Astrocyte (in vitro differentiated cells and primary cell): ENCODE results near the gene CAND1. TPM values are rescaled to one million over a fixed set of nuclear protein-coding genes. Genes with fewer than 3 reads are reported as not detected.

ENCODE experiments used
- DNase-seq: peaks from one replicate; pipeline ENCODE4 v3.0.0-alpha.2; 2010; ENCODE audit warnings: low read depth
- FAIRE-seq: peaks from 2 replicates; lab custom pipeline; 2011; peaks lifted over from hg19 to GRCh38; lab: Jason Lieb, UNC
- H2AFZ ChIP-seq: 2 replicates; pipeline ENCODE4 v1.6.0; 2012; ENCODE audit warnings: low read depth, low read length, inconsistent platforms
- H3K27ac ChIP-seq: 2 replicates; pipeline ENCODE4 v1.5.1; 2011; ENCODE audit warnings: low read depth, low read length, inconsistent platforms
- H3K27me3 ChIP-seq: 2 replicates; pipeline ENCODE4 v1.6.0; 2011; ENCODE audit warnings: low read length, inconsistent platforms; ENCODE audit not compliant: insufficient read depth
- H3K36me3 ChIP-seq: 2 replicates; pipeline ENCODE4 v1.5.1; 2011; ENCODE audit warnings: low read length, inconsistent platforms; ENCODE audit not compliant: insufficient read depth
- H3K4me1 ChIP-seq: 2 replicates; pipeline ENCODE4 v1.5.1; 2011; ENCODE audit warnings: low read length, inconsistent platforms; ENCODE audit not compliant: insufficient read depth
- H3K4me2 ChIP-seq: 2 replicates; pipeline ENCODE4 v1.6.0; 2012; ENCODE audit warnings: low read length, inconsistent platforms
- H3K4me3 ChIP-seq: 2 replicates; pipeline ENCODE4 v1.5.1; 2011; ENCODE audit warnings: low read depth, mild to moderate bottlenecking, low read length, inconsistent platforms; ENCODE audit not compliant: insufficient read depth
- H3K79me2 ChIP-seq: 2 replicates; pipeline ENCODE4 v1.6.0; 2012; ENCODE audit warnings: mild to moderate bottlenecking, low read length, inconsistent platforms; ENCODE audit not compliant: insufficient read depth
- H3K9ac ChIP-seq: 2 replicates; pipeline ENCODE4 v1.6.0; 2012; ENCODE audit warnings: mild to moderate bottlenecking, low read length, inconsistent platforms
- H3K9me3 ChIP-seq: 2 replicates; pipeline ENCODE4 v1.5.1; 2012; ENCODE audit warnings: low read depth, mild to moderate bottlenecking, low read length, inconsistent platforms; ENCODE audit not compliant: insufficient read depth
- H4K20me1 ChIP-seq: 2 replicates; pipeline ENCODE4 v1.6.0; 2012; ENCODE audit warnings: low read length, inconsistent platforms; ENCODE audit not compliant: insufficient read depth
- H3K27ac Mint-ChIP-seq: one replicate; pipeline ENCODE4 v1.8.0; 2021; ENCODE audit warnings: mild to moderate bottlenecking, mixed read lengths; ENCODE audit not compliant: unreplicated experiment
- H3K27me3 Mint-ChIP-seq: one replicate; pipeline ENCODE4 v1.8.0; 2021; ENCODE audit warnings: low read depth, mixed read lengths; ENCODE audit not compliant: unreplicated experiment
- H3K36me3 Mint-ChIP-seq: one replicate; pipeline ENCODE4 v1.8.0; 2021; ENCODE audit warnings: low read depth, mixed read lengths; ENCODE audit not compliant: unreplicated experiment
- H3K4me1 Mint-ChIP-seq: one replicate; pipeline ENCODE4 v1.8.0; 2021; ENCODE audit warnings: low read depth, mixed read lengths; ENCODE audit not compliant: unreplicated experiment
- H3K4me3 Mint-ChIP-seq: one replicate; pipeline ENCODE4 v1.8.0; 2021; ENCODE audit warnings: mild to moderate bottlenecking, moderate library complexity, mixed read lengths; ENCODE audit not compliant: unreplicated experiment
- H3K9me3 Mint-ChIP-seq: one replicate; pipeline ENCODE4 v1.8.0; 2021; ENCODE audit warnings: mild to moderate bottlenecking, mixed read lengths; ENCODE audit not compliant: unreplicated experiment
- CTCF ChIP-seq: IDR thresholded peaks from 2 replicates; pipeline ENCODE4 v1.5.1; 2011; ENCODE audit warnings: low read depth, mild to moderate bottlenecking, inconsistent platforms, low read length, moderate library complexity; ENCODE audit not compliant: insufficient read depth
- EZH2 ChIP-seq: IDR thresholded peaks from 2 replicates; pipeline ENCODE4 v1.6.1; 2012; ENCODE audit warnings: mild to moderate bottlenecking, low read length, inconsistent platforms; ENCODE audit not compliant: insufficient read depth
- total RNA-seq: library from RNA; stranded (reverse); gene quantifications from 2 replicates; pipeline ENCODE4 v1.2.1, GENCODE V29; 2021

The CAND1 gene
- total RNA-seq, 1 donor from 2014 or later, result 176 TPM

- FAIRE-seq (no peak), DNase-seq (peak; percentile 8)
- H3K9me3 ChIP-seq, result no peaks in the 10 kb centered on the region
- no peaks in the 10 kb centered on the region for H3K27me3 Mint-ChIP-seq
- H3K9ac ChIP-seq, result no peak overlapping the region
- H3K4me3 ChIP-seq, result no peak overlapping the region
- H3K36me3 ChIP-seq, result no peaks in the 10 kb centered on the region
- TF ChIP-seq EZH2 (no peak), CTCF (no peak)
- H3K4me1 Mint-ChIP-seq, result peaks cover 40% of the 10 kb centered on the region
- H3K36me3 Mint-ChIP-seq, result no peaks in the 10 kb centered on the region
- H3K27ac ChIP-seq, result no peak overlapping the region
- H3K4me2 ChIP-seq, result no peak overlapping the region
- H3K4me3 Mint-ChIP-seq, result no peak overlapping the region
- peaks cover 99% of the 10 kb centered on the region for H3K79me2 ChIP-seq
- H3K27ac Mint-ChIP-seq, result no peak overlapping the region
- H2AFZ ChIP-seq, result no peak overlapping the region
- H3K9me3 Mint-ChIP-seq, result no peaks in the 10 kb centered on the region
- H3K4me1 ChIP-seq, result peaks cover 10% of the 10 kb centered on the region
- H3K27me3 ChIP-seq, result no peaks in the 10 kb centered on the region
- peaks cover 96% of the 10 kb centered on the region for H4K20me1 ChIP-seq
Observed at GRCh38 chr12:67276421-67276820, 7.3 kb downstream of the CAND1 start.

GRCh38 chr12:67279637-67280036 is 10.5 kb downstream of the CAND1 start:
- Histone ChIP-seq H3K27me3 (no peaks in the 10 kb centered on the region), H3K4me2 (no peak overlapping the region), H3K4me1 (peaks cover 6% of the 10 kb centered on the region), H3K27ac (no peak overlapping the region), H3K9ac (no peak overlapping the region), H3K9me3 (no peaks in the 10 kb centered on the region), H2AFZ (no peak overlapping the region), H4K20me1 (peaks cover 74% of the 10 kb centered on the region), H3K4me3 (no peak overlapping the region), H3K36me3 (peaks cover 5% of the 10 kb centered on the region), H3K79me2 (peaks cover 98% of the 10 kb centered on the region)
- TF ChIP-seq EZH2 (no peak), CTCF (no peak)
- Mint-ChIP-seq H3K36me3 (peaks cover under 1% of the 10 kb centered on the region), H3K4me1 (peaks cover 33% of the 10 kb centered on the region), H3K27me3 (no peaks in the 10 kb centered on the region), H3K9me3 (no peaks in the 10 kb centered on the region), H3K27ac (no peak overlapping the region), H3K4me3 (no peak overlapping the region)
- FAIRE-seq (no peak), DNase-seq (no peak)

DNA sequence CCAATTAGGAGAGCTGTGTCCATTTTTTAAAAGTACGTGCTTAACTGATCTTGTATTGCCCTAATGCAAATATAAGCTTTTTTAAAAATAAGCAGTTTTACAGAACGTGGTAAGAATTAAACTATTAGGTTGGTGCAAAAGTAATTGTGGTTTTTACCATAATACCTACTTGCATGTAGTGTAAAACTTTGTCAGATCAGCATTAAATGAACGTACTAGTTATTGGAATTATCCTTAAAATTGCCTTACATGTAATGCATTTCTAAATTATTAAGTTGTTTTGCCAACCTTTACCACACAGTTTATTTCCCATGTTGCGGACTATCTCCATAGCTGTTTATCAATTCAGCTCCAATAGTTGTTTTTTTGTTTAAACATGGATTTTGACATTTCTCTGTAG is 10.9 kb downstream of the CAND1 start:
- peaks cover 29% of the 10 kb centered on the region for H3K4me1 Mint-ChIP-seq
- H3K27ac ChIP-seq, result no peak overlapping the region
- H3K27me3 Mint-ChIP-seq, result no peaks in the 10 kb centered on the region

More for the DNA sequence above, 10.9 kb downstream of the CAND1 start:
- Histone ChIP-seq H4K20me1 (peaks cover 74% of the 10 kb centered on the region), H3K9me3 (no peaks in the 10 kb centered on the region), H2AFZ (no peak overlapping the region), H3K79me2 (peaks cover 98% of the 10 kb centered on the region), H3K4me1 (peaks cover 6% of the 10 kb centered on the region), H3K27me3 (no peaks in the 10 kb centered on the region), H3K4me2 (no peak overlapping the region), H3K9ac (no peak overlapping the region), H3K4me3 (no peak overlapping the region), H3K36me3 (peaks cover 7% of the 10 kb centered on the region)
- TF ChIP-seq CTCF (no peak), EZH2 (no peak)
- DNase-seq (no peak), FAIRE-seq (no peak)
- Mint-ChIP-seq H3K9me3 (no peaks in the 10 kb centered on the region), H3K36me3 (peaks cover 2% of the 10 kb centered on the region), H3K4me3 (no peak overlapping the region), H3K27ac (no peak overlapping the region)
